ENCODE measurements around the gene TMC1.

TMC1 gene

DNA sequence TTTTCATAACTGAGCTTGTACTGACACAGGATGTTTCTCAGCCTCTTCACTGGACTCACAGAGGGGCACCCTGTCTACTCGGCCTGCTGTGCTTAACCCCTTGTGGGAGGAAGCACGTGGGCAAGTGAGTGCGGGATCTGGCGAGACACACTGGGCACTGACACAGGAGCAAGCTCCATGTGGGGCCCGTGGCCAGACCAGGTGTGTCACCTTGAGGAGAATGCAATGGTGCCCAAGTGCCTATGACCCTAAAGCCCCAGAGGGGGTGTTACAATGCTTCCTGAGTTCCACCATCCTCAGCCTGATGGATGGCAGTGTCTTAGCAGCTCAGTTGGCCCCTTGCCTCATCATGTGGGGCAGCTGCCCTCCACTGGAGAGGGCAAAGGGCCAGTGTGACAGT, 302.6 kb downstream of the TMC1 start:
- Histone ChIP-seq H3K27ac (ENCODE audit: low read length) (no peak overlapping the region), H4K20me1 (ENCODE audit: insufficient read depth, low read length) (no peaks in the 10 kb centered on the region), H2AFZ (ENCODE audit: low read depth, low read length) (no peak overlapping the region), H3K79me2 (ENCODE audit: insufficient read depth, low read length) (no peaks in the 10 kb centered on the region), H3K4me1 (ENCODE audit: insufficient read depth, low read length) (no peaks in the 10 kb centered on the region), H3K9me3 (ENCODE audit: insufficient read depth, low read length, severe bottlenecking) (no peaks in the 10 kb centered on the region), H3K9ac (ENCODE audit: low read depth, low read length) (no peak overlapping the region), H3K27me3 (ENCODE audit: insufficient read depth, low read length, poor library complexity) (peaks cover 7% of the 10 kb centered on the region), H3K4me3 (ENCODE audit: low read depth in 1 of 2, low read length in 2 of 2) (no peak overlapping the region), H3K36me3 (ENCODE audit: insufficient read depth, low read length) (no peaks in the 10 kb centered on the region), H3K4me2 (ENCODE audit: insufficient read depth, low read length) (no peak overlapping the region)
- no peak for DNase-seq
- ATAC-seq (ENCODE audit: insufficient read depth, low read depth), result no peak
- TF ChIP-seq EZH2 (IDR thresholded peaks at IDR 0.05; ENCODE audit: borderline replicate concordance, low read depth, low read length, severe bottlenecking), result no peak
- TF ChIP-seq, protein P1, sequence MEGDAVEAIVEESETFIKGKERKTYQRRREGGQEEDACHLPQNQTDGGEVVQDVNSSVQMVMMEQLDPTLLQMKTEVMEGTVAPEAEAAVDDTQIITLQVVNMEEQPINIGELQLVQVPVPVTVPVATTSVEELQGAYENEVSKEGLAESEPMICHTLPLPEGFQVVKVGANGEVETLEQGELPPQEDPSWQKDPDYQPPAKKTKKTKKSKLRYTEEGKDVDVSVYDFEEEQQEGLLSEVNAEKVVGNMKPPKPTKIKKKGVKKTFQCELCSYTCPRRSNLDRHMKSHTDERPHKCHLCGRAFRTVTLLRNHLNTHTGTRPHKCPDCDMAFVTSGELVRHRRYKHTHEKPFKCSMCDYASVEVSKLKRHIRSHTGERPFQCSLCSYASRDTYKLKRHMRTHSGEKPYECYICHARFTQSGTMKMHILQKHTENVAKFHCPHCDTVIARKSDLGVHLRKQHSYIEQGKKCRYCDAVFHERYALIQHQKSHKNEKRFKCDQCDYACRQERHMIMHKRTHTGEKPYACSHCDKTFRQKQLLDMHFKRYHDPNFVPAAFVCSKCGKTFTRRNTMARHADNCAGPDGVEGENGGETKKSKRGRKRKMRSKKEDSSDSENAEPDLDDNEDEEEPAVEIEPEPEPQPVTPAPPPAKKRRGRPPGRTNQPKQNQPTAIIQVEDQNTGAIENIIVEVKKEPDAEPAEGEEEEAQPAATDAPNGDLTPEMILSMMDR (IDR thresholded peaks at IDR 0.05; ENCODE audit: borderline replicate concordance, extremely low read depth, low read length, poor library complexity, severe bottlenecking), result no peak

DNA sequence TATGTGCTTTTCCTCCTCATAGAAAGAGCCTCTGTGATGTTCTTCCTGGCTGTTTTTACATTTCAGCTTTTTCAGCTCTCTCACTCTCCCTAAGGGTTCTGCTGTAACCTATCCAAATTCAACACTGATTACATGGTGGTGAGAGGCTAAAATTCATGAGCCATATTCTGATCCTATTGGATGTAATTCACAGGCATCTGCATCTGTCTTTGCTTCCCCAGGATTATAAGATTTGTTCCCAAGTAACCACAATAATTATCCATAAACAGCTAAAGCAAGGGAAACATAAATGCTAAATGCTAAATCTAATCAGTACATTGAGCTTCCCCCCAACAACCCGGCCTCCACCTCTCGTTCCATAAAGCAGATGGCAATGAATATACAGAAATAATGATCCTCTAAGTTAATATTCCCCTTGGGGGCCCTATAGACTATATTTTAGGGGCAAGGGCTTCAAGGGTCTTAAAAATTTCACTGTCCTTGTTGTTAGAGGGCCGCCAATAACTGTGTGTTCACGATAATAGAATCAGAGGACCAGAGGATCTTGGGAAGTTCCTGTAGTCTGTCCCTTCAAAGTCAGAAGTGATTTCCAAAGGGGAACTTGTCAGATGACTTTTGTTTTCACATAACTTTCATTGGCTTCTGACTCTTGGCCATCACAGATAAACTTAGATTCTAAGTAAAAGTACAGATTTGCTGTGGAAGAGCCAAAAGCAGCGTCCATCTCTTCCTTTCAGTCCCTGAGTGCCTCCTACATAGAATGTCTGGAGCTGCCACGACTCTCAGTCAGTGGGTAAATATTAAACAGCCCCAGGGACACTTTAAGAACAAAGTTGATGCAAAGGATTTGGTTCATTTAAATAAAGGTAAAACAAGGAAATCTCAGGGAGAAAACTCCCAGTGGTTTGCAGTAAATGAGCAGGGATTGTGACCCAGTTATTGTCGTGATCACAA, 305.9 kb downstream of the TMC1 start:
- no peak overlapping the region for H3K4me2 ChIP-seq (ENCODE audit: insufficient read depth, low read length)
- H3K27me3 ChIP-seq (ENCODE audit: insufficient read depth, low read length, poor library complexity), result peaks cover 7% of the 10 kb centered on the region
- H3K9ac ChIP-seq (ENCODE audit: low read depth, low read length), result no peak overlapping the region
- TF ChIP-seq, protein P1 (IDR thresholded peaks at IDR 0.05; ENCODE audit: borderline replicate concordance, extremely low read depth, low read length, poor library complexity, severe bottlenecking), result no peak
- H3K9me3 ChIP-seq (ENCODE audit: insufficient read depth, low read length, severe bottlenecking), result no peaks in the 10 kb centered on the region
- H4K20me1 ChIP-seq (ENCODE audit: insufficient read depth, low read length), result no peaks in the 10 kb centered on the region
- no peak overlapping the region for H2AFZ ChIP-seq (ENCODE audit: low read depth, low read length)
- no peak for DNase-seq
- no peaks in the 10 kb centered on the region for H3K4me1 ChIP-seq (ENCODE audit: insufficient read depth, low read length)
- no peaks in the 10 kb centered on the region for H3K36me3 ChIP-seq (ENCODE audit: insufficient read depth, low read length)
- H3K79me2 ChIP-seq (ENCODE audit: insufficient read depth, low read length), result no peaks in the 10 kb centered on the region
- H3K27ac ChIP-seq (ENCODE audit: low read length), result no peak overlapping the region
- no peak for ATAC-seq (ENCODE audit: insufficient read depth, low read depth)
- no peak overlapping the region for H3K4me3 ChIP-seq (ENCODE audit: low read depth in 1 of 2, low read length in 2 of 2)

DNA sequence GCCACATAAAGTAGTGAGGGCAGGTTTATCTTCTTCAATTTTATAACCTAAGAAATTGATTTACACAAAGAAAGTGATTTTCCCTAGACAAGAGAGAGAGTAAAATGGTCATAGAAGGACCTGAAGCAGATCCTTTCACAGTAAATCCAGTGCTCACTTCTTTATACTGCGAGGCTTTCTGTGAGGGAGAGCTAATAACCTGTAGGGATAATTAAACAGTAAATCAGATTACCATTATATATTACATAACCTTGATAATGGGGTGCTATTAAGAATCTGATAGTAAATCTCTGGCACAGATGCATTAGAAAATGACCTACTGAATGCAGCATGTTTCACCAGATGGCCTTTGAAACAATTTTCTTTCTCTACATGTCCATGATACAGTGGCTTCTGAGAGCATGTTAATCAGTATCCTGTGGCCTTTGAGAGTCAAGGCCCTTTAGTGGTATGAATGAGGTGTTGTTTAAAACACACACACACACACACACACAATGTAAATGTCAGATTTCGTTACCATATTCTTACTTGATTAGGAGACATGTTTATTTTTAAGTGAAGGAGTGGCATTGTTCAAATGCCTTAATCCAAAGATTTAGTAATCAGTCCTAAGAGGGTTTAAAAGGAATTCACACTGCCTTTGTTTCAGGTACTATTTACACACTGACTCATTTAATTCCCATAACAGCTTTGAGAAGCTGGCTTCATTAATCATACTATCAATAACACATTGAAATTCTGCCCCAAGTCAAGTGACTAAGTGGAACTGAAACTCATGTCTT, 306.7 kb downstream of the TMC1 start:
- H3K9me3 ChIP-seq (ENCODE audit: insufficient read depth, low read length, severe bottlenecking), result no peaks in the 10 kb centered on the region
- no peak overlapping the region for H2AFZ ChIP-seq (ENCODE audit: low read depth, low read length)
- no peak overlapping the region for H3K4me2 ChIP-seq (ENCODE audit: insufficient read depth, low read length)
- H3K27me3 ChIP-seq (ENCODE audit: insufficient read depth, low read length, poor library complexity), result peaks cover 7% of the 10 kb centered on the region
- no peak overlapping the region for H3K27ac ChIP-seq (ENCODE audit: low read length)
- TF ChIP-seq EZH2 (IDR thresholded peaks at IDR 0.05; ENCODE audit: borderline replicate concordance, low read depth, low read length, severe bottlenecking), result no peak
- TF ChIP-seq, protein P1 (IDR thresholded peaks at IDR 0.05; ENCODE audit: borderline replicate concordance, extremely low read depth, low read length, poor library complexity, severe bottlenecking), result no peak
- H3K36me3 ChIP-seq (ENCODE audit: insufficient read depth, low read length), result no peaks in the 10 kb centered on the region
- H3K4me3 ChIP-seq (ENCODE audit: low read depth in 1 of 2, low read length in 2 of 2), result no peak overlapping the region
- H4K20me1 ChIP-seq (ENCODE audit: insufficient read depth, low read length), result no peaks in the 10 kb centered on the region
- no peak for DNase-seq
- no peak overlapping the region for H3K9ac ChIP-seq (ENCODE audit: low read depth, low read length)
- ATAC-seq (ENCODE audit: insufficient read depth, low read depth), result no peak
- H3K79me2 ChIP-seq (ENCODE audit: insufficient read depth, low read length), result no peaks in the 10 kb centered on the region
- no peaks in the 10 kb centered on the region for H3K4me1 ChIP-seq (ENCODE audit: insufficient read depth, low read length)
